Astrocyte of the cerebellum (primary cell): ENCODE results near the gene PLEKHJ1.

Experiments
- DNase-seq: peaks from one replicate; pipeline ENCODE4 v3.0.0-alpha.2; 2011; ENCODE audit warnings: low read depth
- H3K4me3 ChIP-seq: 2 replicates; pipeline ENCODE4 v1.5.1; 2011; ENCODE audit warnings: mild to moderate bottlenecking, low read depth, low read length, moderate library complexity
- CTCF ChIP-seq: IDR thresholded peaks from 2 replicates; pipeline ENCODE4 v1.5.1; 2012; ENCODE audit warnings: low read length, low read depth, moderate library complexity, mild to moderate bottlenecking; ENCODE audit errors: missing control alignments
- in situ Hi-C: cut with HindIII; loops from 2 replicates; pipeline ENCODE4 v1.10.0; 2017; ENCODE audit warnings: low sequenced_read_pairs

PLEKHJ1 gene

GRCh38 chr19:2268861-2269243 is 32.7 kb upstream of the PLEKHJ1 start:
- in situ Hi-C loops = loop anchor here (10.0 kb wide), 1 partner anchor 56 kb away; the partner anchor contains the start of genes LSM7 and SPPL2B
- TF ChIP-seq CTCF = no peak
- H3K4me3 ChIP-seq = peak overlapping the region; percentile 99
- DNase-seq = no peak

- no peak for TF ChIP-seq CTCF
- in situ Hi-C loops = loop anchor here (10.0 kb wide), 1 partner anchor 56 kb away; the partner anchor contains the start of genes LSM7 and SPPL2B
- DNase-seq = no peak
- peak overlapping the region; percentile 99 for H3K4me3 ChIP-seq
These were observed 32.3 kb upstream of the PLEKHJ1 start for GRCh38 chr19:2268480-2268830.

- TF ChIP-seq CTCF = no peak
- no peak overlapping the region for H3K4me3 ChIP-seq
- in situ Hi-C loops = loop anchor here (10.0 kb wide), 1 partner anchor 58 kb away; the partner anchor contains the start of genes LSM7 and SPPL2B
- no peak for DNase-seq
These were observed 30.3 kb upstream of the PLEKHJ1 start for GRCh38 chr19:2266183-2266993.

- in situ Hi-C loops = loop anchor here (10.0 kb wide), 1 partner anchor 63 kb away; the partner anchor contains the start of genes LSM7 and SPPL2B
- no peak overlapping the region for H3K4me3 ChIP-seq
- no peak for DNase-seq
- peak; percentile 62 for TF ChIP-seq CTCF
These were observed 25.5 kb upstream of the PLEKHJ1 start for GRCh38 chr19:2261438-2262172.

GRCh38 chr19:2260341-2260805 is 24.2 kb upstream of the PLEKHJ1 start:
- TF ChIP-seq CTCF = no peak
- in situ Hi-C loops = loop anchor here (10.0 kb wide), 1 partner anchor 64 kb away; the partner anchor contains the start of genes LSM7 and SPPL2B
- no peak for DNase-seq
- H3K4me3 ChIP-seq = no peak overlapping the region

- no peak for TF ChIP-seq CTCF
- no peak overlapping the region for H3K4me3 ChIP-seq
- DNase-seq = no peak
- in situ Hi-C loops = no loop called here
These were observed 23.2 kb upstream of the PLEKHJ1 start for GRCh38 chr19:2259336-2259735.
